ENCODE results near the gene ATP10D.

ATP10D gene

DNA sequence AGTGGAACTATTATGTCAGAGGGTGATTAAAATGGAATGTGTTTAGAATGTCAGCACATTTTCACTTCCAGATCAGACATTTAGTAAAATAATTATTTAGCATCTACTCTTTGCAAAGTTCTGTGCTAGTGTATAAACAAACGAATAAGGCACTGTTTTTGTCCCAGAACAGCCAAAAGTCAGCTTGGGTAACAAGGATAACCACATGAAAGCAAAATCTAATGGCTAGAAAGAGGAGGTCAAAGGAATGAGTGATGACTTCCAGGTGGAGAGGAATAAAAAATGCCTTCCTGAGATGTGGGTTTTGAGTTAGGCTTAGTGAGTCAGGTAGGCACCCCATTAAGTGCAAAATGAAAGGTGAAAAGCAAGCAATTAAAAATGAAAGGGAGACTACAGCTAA lies 112.6 kb downstream of the ATP10D start:
- WGBS (ENCODE audit: insufficient coverage), result 100% methylated on average over 1 of the region's 1 CpG
- Histone ChIP-seq H3K4me1 (ENCODE audit: control extremely low read depth in 1 of 4, control insufficient read depth in 4 of 4, insufficient read depth in 4 of 4, low read length in 3 of 4) (no peaks in the 10 kb centered on the region), H3K27ac (ENCODE audit: insufficient read depth in 1 of 2, low read depth in 1 of 2, low read length in 2 of 2, poor library complexity in 1 of 2, severe bottlenecking in 2 of 2) (no peak overlapping the region), H3K36me3 (ENCODE audit: control insufficient read depth in 4 of 4, insufficient read depth in 4 of 4, low read length in 3 of 4) (no peaks in the 10 kb centered on the region), H3K27me3 (replicated peaks in 2 of 5; ENCODE audit: control insufficient read depth in 4 of 5, insufficient read depth in 5 of 5, low read length in 4 of 5) (no peaks in the 10 kb centered on the region), H3K4me3 (ENCODE audit: control insufficient read depth in 1 of 7, extremely low read depth in 1 of 7, insufficient read depth in 4 of 7, low read depth in 2 of 7, low read length in 6 of 7) (no peak overlapping the region), H3K9me3 (ENCODE audit: control extremely low read depth in 1 of 5, control insufficient read depth in 4 of 5, insufficient read depth in 2 of 5, low read depth in 1 of 5, low read length in 4 of 5) (no peaks in the 10 kb centered on the region)
- no peak for DNase-seq
- POLR2A ChIA-PET, result no interaction called here
- CTCF ChIA-PET, result interaction anchor here (1.5 kb wide), 1 partner anchor 16 kb away, joined by 3 read pairs; no protein-coding TSS in a partner anchor

GRCh38 chr4:47598320-47598719 lies 113.2 kb downstream of the ATP10D start:
- Histone ChIP-seq H3K9me3 (ENCODE audit: control extremely low read depth in 1 of 5, control insufficient read depth in 4 of 5, insufficient read depth in 2 of 5, low read depth in 1 of 5, low read length in 4 of 5) (peaks cover 0 to under 1% (median 0%) of the 10 kb centered on the region in 5 experiments), H3K4me1 (ENCODE audit: control extremely low read depth in 1 of 4, control insufficient read depth in 4 of 4, insufficient read depth in 4 of 4, low read length in 3 of 4) (no peaks in the 10 kb centered on the region), H3K4me3 (ENCODE audit: control insufficient read depth in 1 of 7, extremely low read depth in 1 of 7, insufficient read depth in 4 of 7, low read depth in 2 of 7, low read length in 6 of 7) (no peak overlapping the region), H3K27ac (ENCODE audit: insufficient read depth in 1 of 2, low read depth in 1 of 2, low read length in 2 of 2, poor library complexity in 1 of 2, severe bottlenecking in 2 of 2) (no peak overlapping the region), H3K36me3 (ENCODE audit: control insufficient read depth in 4 of 4, insufficient read depth in 4 of 4, low read length in 3 of 4) (no peaks in the 10 kb centered on the region), H3K27me3 (replicated peaks in 2 of 5; ENCODE audit: control insufficient read depth in 4 of 5, insufficient read depth in 5 of 5, low read length in 4 of 5) (no peaks in the 10 kb centered on the region)
- ChIA-PET CTCF (interaction anchor here (1.5 kb wide), 1 partner anchor 16 kb away, joined by 3 read pairs; no protein-coding TSS in a partner anchor), POLR2A (no interaction called here)
- no peak for DNase-seq
- 100% methylated on average over 1 of the region's 1 CpG for WGBS (ENCODE audit: insufficient coverage)

GRCh38 chr4:47598896-47599295 lies 113.8 kb downstream of the ATP10D start:
- no peak overlapping the region for H3K4me3 ChIP-seq (ENCODE audit: control insufficient read depth in 1 of 7, extremely low read depth in 1 of 7, insufficient read depth in 4 of 7, low read depth in 2 of 7, low read length in 6 of 7)
- ChIA-PET POLR2A (no interaction called here), CTCF (interaction anchor here (1.5 kb wide), 1 partner anchor 17 kb away, joined by 3 read pairs; no protein-coding TSS in a partner anchor)
- DNase-seq, result no peak
- no peaks in the 10 kb centered on the region for H3K4me1 ChIP-seq (ENCODE audit: control extremely low read depth in 1 of 4, control insufficient read depth in 4 of 4, insufficient read depth in 4 of 4, low read length in 3 of 4)
- H3K27ac ChIP-seq (ENCODE audit: insufficient read depth in 1 of 2, low read depth in 1 of 2, low read length in 2 of 2, poor library complexity in 1 of 2, severe bottlenecking in 2 of 2), result no peak overlapping the region
- H3K9me3 ChIP-seq (ENCODE audit: control extremely low read depth in 1 of 5, control insufficient read depth in 4 of 5, insufficient read depth in 2 of 5, low read depth in 1 of 5, low read length in 4 of 5), result peaks cover 0 to 2% (median 0%) of the 10 kb centered on the region in 5 experiments
- no peaks in the 10 kb centered on the region for H3K27me3 ChIP-seq (replicated peaks in 2 of 5; ENCODE audit: control insufficient read depth in 4 of 5, insufficient read depth in 5 of 5, low read length in 4 of 5)
- no peaks in the 10 kb centered on the region for H3K36me3 ChIP-seq (ENCODE audit: control insufficient read depth in 4 of 4, insufficient read depth in 4 of 4, low read length in 3 of 4)
- no CpG with 5 or more reads among the region's 3 CpGs for WGBS (ENCODE audit: insufficient coverage)

GRCh38 chr4:47606482-47606881 lies 121.4 kb downstream of the ATP10D start:
- no peak for DNase-seq
- POLR2A ChIA-PET, result no interaction called here
- WGBS (ENCODE audit: insufficient coverage), result 96% methylated on average over 2 of the region's 3 CpGs
- Histone ChIP-seq H3K9me3 (ENCODE audit: control extremely low read depth in 1 of 5, control insufficient read depth in 4 of 5, insufficient read depth in 2 of 5, low read depth in 1 of 5, low read length in 4 of 5) (peaks cover 0 to 2% (median 0%) of the 10 kb centered on the region in 5 experiments), H3K36me3 (ENCODE audit: control insufficient read depth in 4 of 4, insufficient read depth in 4 of 4, low read length in 3 of 4) (no peaks in the 10 kb centered on the region), H3K27ac (ENCODE audit: insufficient read depth in 1 of 2, low read depth in 1 of 2, low read length in 2 of 2, poor library complexity in 1 of 2, severe bottlenecking in 2 of 2) (no peak overlapping the region), H3K4me3 (ENCODE audit: control insufficient read depth in 1 of 7, extremely low read depth in 1 of 7, insufficient read depth in 4 of 7, low read depth in 2 of 7, low read length in 6 of 7) (no peak overlapping the region), H3K4me1 (ENCODE audit: control extremely low read depth in 1 of 4, control insufficient read depth in 4 of 4, insufficient read depth in 4 of 4, low read length in 3 of 4) (no peaks in the 10 kb centered on the region), H3K27me3 (replicated peaks in 2 of 5; ENCODE audit: control insufficient read depth in 4 of 5, insufficient read depth in 5 of 5, low read length in 4 of 5) (no peaks in the 10 kb centered on the region)
- CTCF ChIA-PET, result no interaction called here

- H3K27ac ChIP-seq (ENCODE audit: insufficient read depth in 1 of 2, low read depth in 1 of 2, low read length in 2 of 2, poor library complexity in 1 of 2, severe bottlenecking in 2 of 2), result no peak overlapping the region
- no peak overlapping the region for H3K4me3 ChIP-seq (ENCODE audit: control insufficient read depth in 1 of 7, extremely low read depth in 1 of 7, insufficient read depth in 4 of 7, low read depth in 2 of 7, low read length in 6 of 7)
- 69% methylated on average over 3 of the region's 4 CpGs for WGBS (ENCODE audit: insufficient coverage)
- POLR2A ChIA-PET, result no interaction called here
- no peaks in the 10 kb centered on the region for H3K4me1 ChIP-seq (ENCODE audit: control extremely low read depth in 1 of 4, control insufficient read depth in 4 of 4, insufficient read depth in 4 of 4, low read length in 3 of 4)
- H3K9me3 ChIP-seq (ENCODE audit: control extremely low read depth in 1 of 5, control insufficient read depth in 4 of 5, insufficient read depth in 2 of 5, low read depth in 1 of 5, low read length in 4 of 5), result no peaks in the 10 kb centered on the region
- no peak for DNase-seq
- H3K36me3 ChIP-seq (ENCODE audit: control insufficient read depth in 4 of 4, insufficient read depth in 4 of 4, low read length in 3 of 4), result no peaks in the 10 kb centered on the region
- H3K27me3 ChIP-seq (replicated peaks in 2 of 5; ENCODE audit: control insufficient read depth in 4 of 5, insufficient read depth in 5 of 5, low read length in 4 of 5), result no peaks in the 10 kb centered on the region
- CTCF ChIA-PET, result no interaction called here
These were observed 127.3 kb downstream of the ATP10D start for GRCh38 chr4:47612116-47613023.

DNA sequence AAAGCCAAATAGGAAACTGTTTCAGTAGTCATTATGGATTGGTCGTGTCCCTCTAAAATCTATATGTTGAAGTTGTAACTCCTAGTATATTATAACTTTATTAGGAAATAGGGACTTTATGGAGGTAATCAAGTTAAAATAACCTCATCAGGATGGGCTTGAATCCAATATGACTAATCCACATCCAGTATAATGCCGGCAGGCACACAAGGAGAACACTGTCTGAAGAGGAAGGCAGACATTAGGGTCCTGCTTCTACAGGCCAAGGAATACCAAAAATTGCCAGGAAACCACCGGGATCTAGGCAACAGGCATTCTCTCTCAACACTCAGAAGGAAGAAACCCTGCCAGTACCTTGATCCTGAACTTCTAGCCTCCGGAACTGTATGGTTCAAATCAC lies 130.3 kb downstream of the ATP10D start:
- Histone ChIP-seq H3K4me1 (ENCODE audit: control extremely low read depth in 1 of 4, control insufficient read depth in 4 of 4, insufficient read depth in 4 of 4, low read length in 3 of 4) (no peaks in the 10 kb centered on the region), H3K9me3 (ENCODE audit: control extremely low read depth in 1 of 5, control insufficient read depth in 4 of 5, insufficient read depth in 2 of 5, low read depth in 1 of 5, low read length in 4 of 5) (no peaks in the 10 kb centered on the region), H3K36me3 (ENCODE audit: control insufficient read depth in 4 of 4, insufficient read depth in 4 of 4, low read length in 3 of 4) (no peaks in the 10 kb centered on the region), H3K27ac (ENCODE audit: insufficient read depth in 1 of 2, low read depth in 1 of 2, low read length in 2 of 2, poor library complexity in 1 of 2, severe bottlenecking in 2 of 2) (no peak overlapping the region), H3K27me3 (replicated peaks in 2 of 5; ENCODE audit: control insufficient read depth in 4 of 5, insufficient read depth in 5 of 5, low read length in 4 of 5) (no peaks in the 10 kb centered on the region), H3K4me3 (ENCODE audit: control insufficient read depth in 1 of 7, extremely low read depth in 1 of 7, insufficient read depth in 4 of 7, low read depth in 2 of 7, low read length in 6 of 7) (no peak overlapping the region)
- 100% methylated on average over 2 of the region's 4 CpGs for WGBS (ENCODE audit: insufficient coverage)
- ChIA-PET POLR2A (no interaction called here), CTCF (interaction anchor here (0.8 to 1.4 kb wide), 2 partner anchors 11 to 1343 kb away, joined by 3 read pairs; no protein-coding TSS in a partner anchor)
- DNase-seq, result no peak

DNA sequence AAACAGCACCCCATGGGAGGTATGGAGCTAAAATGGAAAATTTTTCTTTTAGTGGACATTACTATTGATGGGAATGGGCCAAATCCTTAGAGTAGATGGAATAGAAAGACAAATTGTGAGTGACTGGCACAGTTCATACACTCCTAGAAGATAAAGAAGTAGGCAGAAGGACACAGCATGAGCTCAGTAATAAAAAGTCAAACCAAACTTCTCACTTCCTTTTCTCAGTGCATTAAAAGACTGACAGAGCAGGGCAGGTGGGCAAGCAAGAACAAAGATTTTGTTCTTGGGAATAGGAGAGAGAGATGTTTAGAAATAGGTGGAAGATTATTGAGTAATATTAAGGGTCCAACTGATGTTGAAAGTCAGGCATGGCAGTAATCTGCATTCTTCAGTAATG lies 132.5 kb downstream of the ATP10D start:
- Histone ChIP-seq H3K4me1 (ENCODE audit: control extremely low read depth in 1 of 4, control insufficient read depth in 4 of 4, insufficient read depth in 4 of 4, low read length in 3 of 4) (no peaks in the 10 kb centered on the region), H3K27ac (ENCODE audit: insufficient read depth in 1 of 2, low read depth in 1 of 2, low read length in 2 of 2, poor library complexity in 1 of 2, severe bottlenecking in 2 of 2) (no peak overlapping the region), H3K4me3 (ENCODE audit: control insufficient read depth in 1 of 7, extremely low read depth in 1 of 7, insufficient read depth in 4 of 7, low read depth in 2 of 7, low read length in 6 of 7) (no peak overlapping the region), H3K36me3 (ENCODE audit: control insufficient read depth in 4 of 4, insufficient read depth in 4 of 4, low read length in 3 of 4) (no peaks in the 10 kb centered on the region), H3K27me3 (replicated peaks in 2 of 5; ENCODE audit: control insufficient read depth in 4 of 5, insufficient read depth in 5 of 5, low read length in 4 of 5) (no peaks in the 10 kb centered on the region), H3K9me3 (ENCODE audit: control extremely low read depth in 1 of 5, control insufficient read depth in 4 of 5, insufficient read depth in 2 of 5, low read depth in 1 of 5, low read length in 4 of 5) (no peaks in the 10 kb centered on the region)
- no peak for DNase-seq
- ChIA-PET POLR2A (no interaction called here), CTCF (interaction anchor here (1.3 kb wide), 1 partner anchor 13 kb away, joined by 3 read pairs; no protein-coding TSS in a partner anchor)

All from common myeloid progenitor, CD34-positive (primary cell).